GM20431 (cell line): Measurements from ENCODE around the gene MEST.
"Not testable (repeated sequence)": the region's sequence is repeated elsewhere in the genome, so short reads cannot be mapped to it uniquely, and the experiment has no call there.

Experiments
- in situ Hi-C: fragments of 300-500 bp; cut with MseI, MboI; formaldehyde crosslinking; loops from one replicate; pipeline ENCODE4 v1.15.0; 2020; ENCODE audit warnings: low sequenced_read_pairs; ENCODE audit not compliant: unreplicated experiment

Gene MEST

GRCh38 chr7:130515315-130516040 is 23.6 kb downstream of the MEST start:
- in situ Hi-C loops: no loop called here

GRCh38 chr7:130521258-130521951 is 29.5 kb downstream of the MEST start:
- in situ Hi-C loops: no loop called here

GRCh38 chr7:130523519-130524125 is 31.7 kb downstream of the MEST start:
- in situ Hi-C loops: not testable (repeated sequence)

GRCh38 chr7:130524628-130525027 is 32.7 kb downstream of the MEST start:
- in situ Hi-C loops: no loop called here

GRCh38 chr7:130527752-130528355 is 36.0 kb downstream of the MEST start:
- in situ Hi-C loops: not testable (repeated sequence)

- in situ Hi-C loops: no loop called here
Measured at GRCh38 chr7:130529417-130529816, 37.5 kb downstream of the MEST start.

- in situ Hi-C loops: not testable (repeated sequence)
Measured at GRCh38 chr7:130537894-130538293, 46.0 kb downstream of the MEST start.

GRCh38 chr7:130541287-130541686 is 49.4 kb downstream of the MEST start:
- in situ Hi-C loops: not testable (repeated sequence)

GRCh38 chr7:130542297-130542696 is 50.4 kb downstream of the MEST start:
- in situ Hi-C loops: not testable (repeated sequence)

- in situ Hi-C loops: no loop called here
Measured at GRCh38 chr7:130543487-130544010, 51.7 kb downstream of the MEST start.

- in situ Hi-C loops: no loop called here
Measured at GRCh38 chr7:130544356-130544755, 52.5 kb downstream of the MEST start.

- in situ Hi-C loops: no loop called here
Measured at GRCh38 chr7:130553398-130554029, 61.6 kb downstream of the MEST start.

GRCh38 chr7:130554481-130554880 is 62.6 kb downstream of the MEST start:
- in situ Hi-C loops: no loop called here
